EL (cell line): Measurements from ENCODE around the gene TNFAIP2.
"Not testable (repeated sequence)": the region's sequence is repeated elsewhere in the genome, so short reads cannot be mapped to it uniquely, and the experiment has no call there.

Source experiments
- DNase-seq: peaks from one replicate; pipeline ENCODE4 v3.0.0-alpha.2; 2016

The TNFAIP2 gene

DNA sequence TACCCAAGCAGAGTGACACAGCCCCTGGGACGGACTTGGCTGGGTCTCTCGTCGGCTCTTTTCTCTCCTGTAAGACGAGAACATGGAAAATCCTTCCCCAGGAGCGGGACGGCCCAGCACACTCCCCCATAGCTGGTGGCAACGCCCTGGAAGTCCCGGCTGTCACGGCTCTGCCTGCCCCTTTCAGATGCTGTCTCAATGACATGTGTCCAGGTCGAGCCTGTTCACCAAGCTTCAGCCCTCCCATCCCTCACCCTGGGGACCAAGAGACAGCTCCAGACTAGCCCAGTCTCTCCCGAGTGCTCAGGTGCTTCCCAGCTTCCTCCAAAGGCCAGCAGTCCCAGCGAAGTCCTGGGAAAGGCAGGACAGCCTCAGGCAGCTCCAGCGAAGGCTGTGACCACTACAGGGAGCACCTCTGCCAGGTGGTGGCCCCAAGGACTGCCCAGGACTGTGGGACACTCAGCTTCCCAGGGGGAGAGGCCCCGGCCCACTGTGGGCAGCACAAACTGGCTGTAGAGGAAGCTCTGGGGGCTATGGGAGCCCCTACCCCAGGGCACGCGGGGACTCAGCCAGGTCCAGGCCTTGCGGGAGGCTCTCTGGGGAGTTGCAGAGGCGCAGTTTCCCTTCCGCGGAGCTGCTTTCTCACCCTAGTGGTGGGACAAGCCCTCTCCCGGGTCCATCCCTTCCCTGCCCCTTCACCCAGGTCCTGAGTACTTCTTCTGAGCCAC lies 33.6 kb downstream of the TNFAIP2 start:
- DNase-seq: no peak

GRCh38 chr14:103157969-103158368 lies 34.7 kb downstream of the TNFAIP2 start:
- no peak for DNase-seq

GRCh38 chr14:103158688-103159087 lies 35.4 kb downstream of the TNFAIP2 start:
- no peak for DNase-seq

DNA sequence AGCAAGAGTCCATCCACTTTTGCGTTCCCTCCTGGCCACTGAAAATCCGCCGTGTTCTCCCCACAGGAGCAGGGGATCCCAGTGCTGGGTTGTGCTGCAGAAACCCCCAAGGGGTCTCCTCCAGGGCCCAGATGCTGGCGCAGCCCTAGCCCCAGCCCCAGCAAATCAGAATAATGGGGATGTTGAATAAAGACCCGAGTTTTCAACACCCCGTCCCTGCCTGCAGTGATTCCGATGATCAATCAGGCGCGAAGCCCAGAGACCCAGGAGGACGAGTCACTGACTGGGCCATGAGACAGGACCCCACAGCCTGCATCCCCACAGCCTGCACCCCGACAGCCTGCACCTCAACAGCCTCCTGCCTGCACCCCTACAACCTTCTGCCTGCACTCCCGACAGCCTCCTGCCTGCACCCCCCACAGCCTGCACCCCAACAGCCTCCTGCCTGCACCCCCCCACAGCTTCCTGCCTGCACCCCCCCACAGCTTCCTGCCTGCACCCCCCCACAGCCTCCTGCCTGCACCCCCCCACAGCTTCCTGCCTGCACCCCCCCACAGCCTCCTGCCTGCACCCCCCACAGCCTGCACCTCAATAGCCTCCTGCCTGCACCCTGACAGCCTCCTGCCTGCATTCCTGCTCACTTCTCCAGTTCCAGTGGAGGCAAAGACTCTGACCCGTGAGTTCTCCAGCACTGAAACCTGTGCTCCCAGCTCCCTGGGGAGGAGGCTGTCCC lies 37.2 kb downstream of the TNFAIP2 start:
- DNase-seq: no peak

DNA sequence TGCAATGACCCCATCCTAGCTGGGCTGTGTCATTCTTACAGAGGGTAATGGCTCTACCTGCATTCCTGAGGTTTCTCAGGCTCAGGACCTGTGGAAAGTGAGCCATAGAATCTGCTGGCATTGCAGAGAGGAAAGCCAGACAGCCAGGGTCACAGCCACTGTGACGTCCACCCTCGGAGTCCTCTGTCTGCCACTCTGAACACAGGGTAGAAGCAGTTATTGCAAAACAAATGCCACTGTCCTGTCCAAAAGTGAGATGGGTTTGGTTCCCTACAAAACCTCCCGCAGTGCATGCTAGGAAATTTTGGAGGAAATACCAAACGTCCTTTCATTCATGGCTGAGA lies 37.8 kb downstream of the TNFAIP2 start:
- DNase-seq: no peak

DNA sequence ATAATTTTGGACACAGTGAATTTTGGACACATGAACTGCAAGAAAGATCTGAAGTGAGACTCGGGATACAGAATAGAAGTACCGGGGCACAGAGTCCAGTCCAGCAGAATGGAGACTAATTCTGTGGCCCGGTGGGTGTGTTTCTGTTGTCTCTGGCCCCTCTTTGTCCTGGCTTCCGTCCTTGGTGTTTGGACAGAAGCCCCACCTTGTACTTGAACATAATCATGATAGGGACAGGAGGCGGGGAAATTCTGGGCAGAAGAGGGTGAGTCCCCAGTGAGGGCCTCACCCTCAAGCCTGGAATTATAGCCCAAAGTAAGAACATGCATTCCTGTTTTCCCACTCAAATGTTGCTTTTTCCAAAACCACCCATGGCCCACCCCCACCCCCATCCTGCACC lies 39.9 kb downstream of the TNFAIP2 start:
- no peak for DNase-seq

DNA sequence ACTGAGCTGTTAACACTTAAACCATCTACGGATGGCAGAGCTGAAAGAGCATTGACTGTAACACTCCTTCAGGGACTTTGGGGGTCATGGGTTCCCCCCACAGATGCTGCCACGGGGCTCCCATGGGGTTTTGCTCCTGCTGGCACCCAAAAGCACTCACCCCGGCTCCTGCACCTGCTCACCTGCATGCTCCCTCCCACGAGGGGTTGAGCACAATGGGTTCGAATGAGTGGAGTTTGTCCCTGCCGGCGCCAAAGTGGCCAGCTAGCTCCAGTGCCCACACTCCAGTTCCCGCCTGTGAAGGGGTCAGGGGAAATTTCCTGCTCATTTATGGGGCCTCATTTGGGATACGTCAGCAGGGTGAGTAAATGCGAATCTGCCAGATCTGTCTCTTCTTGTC lies 40.7 kb downstream of the TNFAIP2 start:
- no peak for DNase-seq

DNA sequence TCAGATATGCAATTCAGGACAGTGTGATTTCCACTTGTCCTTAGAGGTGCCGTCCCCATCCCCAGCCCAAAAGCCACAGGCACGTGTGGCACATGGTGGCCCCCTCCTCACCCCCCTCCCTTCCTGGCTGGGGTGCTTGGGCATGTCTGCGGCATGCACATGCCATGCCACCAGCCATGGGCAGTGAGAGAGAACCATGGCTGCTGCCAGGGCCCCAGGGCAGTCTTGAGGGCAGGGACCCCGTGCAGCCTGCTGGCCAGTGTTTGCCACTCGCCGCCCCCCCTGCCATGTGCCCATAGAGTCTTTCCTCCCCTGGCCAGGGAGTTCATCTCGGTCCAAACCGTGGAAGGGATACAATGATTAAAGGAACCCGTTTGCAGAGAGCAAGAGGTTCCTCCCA lies 41.5 kb downstream of the TNFAIP2 start:
- no peak for DNase-seq

GRCh38 chr14:103165323-103165722 lies 42.1 kb downstream of the TNFAIP2 start:
- no peak for DNase-seq

GRCh38 chr14:103169954-103170353 lies 46.7 kb downstream of the TNFAIP2 start:
- no peak for DNase-seq

GRCh38 chr14:103171206-103171605 lies 47.9 kb downstream of the TNFAIP2 start:
- DNase-seq: not testable (repeated sequence)

GRCh38 chr14:103172921-103173320 lies 49.7 kb downstream of the TNFAIP2 start:
- DNase-seq: no peak

- not testable (repeated sequence) for DNase-seq
Observed at GRCh38 chr14:103173887-103174286, 50.6 kb downstream of the TNFAIP2 start.

DNA sequence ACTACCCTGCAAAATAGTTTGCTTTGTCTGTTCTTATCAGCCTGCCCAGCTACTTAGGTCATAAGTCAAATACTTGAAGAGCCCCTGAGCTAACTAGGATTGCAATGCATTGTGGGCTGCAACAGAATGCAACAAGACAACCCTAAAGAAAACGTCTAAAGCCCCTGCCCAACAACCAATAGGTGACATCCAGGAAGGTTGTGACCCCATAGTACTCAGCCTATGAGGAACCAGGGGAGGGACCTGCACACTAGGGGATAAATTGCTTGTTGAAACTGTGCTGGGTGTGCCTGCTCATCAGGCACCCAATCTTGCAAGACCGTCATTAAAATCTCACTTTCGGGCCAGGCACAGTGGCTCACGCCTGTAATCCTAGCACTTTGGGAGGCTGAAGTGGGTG lies 52.9 kb downstream of the TNFAIP2 start:
- DNase-seq: not testable (repeated sequence)

DNA sequence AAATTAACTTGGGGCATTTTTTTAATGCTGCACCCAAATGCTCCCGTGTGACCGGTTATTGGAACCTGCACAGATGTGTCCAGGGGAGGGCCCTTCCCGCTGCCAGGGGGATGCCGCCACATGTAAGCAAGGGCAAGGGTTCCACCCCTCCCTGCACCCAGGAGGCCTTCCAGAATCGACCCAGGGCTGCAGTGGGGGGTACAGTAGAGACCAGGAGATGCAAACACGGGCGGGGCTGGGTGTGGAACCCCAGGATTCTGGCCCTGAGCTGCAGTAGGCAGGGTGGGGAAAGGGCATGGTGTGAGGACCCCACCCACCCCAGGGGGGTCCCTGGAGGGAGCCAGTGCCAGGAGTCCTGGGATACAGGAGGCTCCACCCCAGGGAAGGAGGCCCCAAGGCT lies 54.1 kb downstream of the TNFAIP2 start:
- DNase-seq: no peak

GRCh38 chr14:103178521-103178920 lies 55.3 kb downstream of the TNFAIP2 start:
- DNase-seq: no peak

GRCh38 chr14:103179094-103179493 lies 55.8 kb downstream of the TNFAIP2 start:
- no peak for DNase-seq

DNA sequence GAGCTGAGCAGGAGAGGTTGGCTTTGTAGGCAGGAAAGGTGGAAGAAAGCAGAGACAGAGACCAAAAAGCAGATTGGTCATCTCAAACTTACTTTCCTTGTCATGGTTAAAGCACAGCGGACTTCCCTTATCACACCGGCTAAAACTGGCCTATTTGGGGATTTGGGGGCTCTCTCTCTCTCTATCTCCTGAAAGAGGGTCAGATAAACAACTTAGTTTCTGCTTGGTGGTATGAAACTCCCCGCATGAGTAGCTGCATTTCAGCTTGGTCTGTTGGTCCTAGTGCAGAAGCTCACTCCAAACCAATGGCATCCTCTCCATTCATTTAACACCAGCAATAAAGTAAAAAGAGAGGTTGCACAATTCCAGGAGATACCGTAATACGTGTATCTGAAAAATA lies 57.1 kb downstream of the TNFAIP2 start:
- no peak for DNase-seq

DNA sequence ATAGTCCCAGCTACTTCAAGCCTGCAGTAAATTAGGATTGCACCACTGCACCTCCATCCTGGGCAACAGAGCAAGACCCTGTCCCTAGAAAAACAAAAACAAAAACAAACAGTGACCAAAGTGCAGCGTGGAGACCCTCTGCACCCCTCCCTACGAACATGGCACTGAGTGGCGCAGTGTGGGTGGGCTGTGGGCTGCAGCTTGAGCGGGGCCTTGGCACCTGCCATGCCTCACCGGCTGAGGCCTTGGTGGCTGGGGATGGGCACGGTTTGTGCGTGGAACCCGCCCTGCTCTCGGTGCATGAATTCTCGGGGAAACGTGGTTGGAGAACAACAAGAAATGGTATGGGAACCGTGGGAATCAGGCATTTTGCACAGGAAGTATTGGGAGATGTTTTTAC lies 60.8 kb downstream of the TNFAIP2 start:
- DNase-seq: no peak

DNA sequence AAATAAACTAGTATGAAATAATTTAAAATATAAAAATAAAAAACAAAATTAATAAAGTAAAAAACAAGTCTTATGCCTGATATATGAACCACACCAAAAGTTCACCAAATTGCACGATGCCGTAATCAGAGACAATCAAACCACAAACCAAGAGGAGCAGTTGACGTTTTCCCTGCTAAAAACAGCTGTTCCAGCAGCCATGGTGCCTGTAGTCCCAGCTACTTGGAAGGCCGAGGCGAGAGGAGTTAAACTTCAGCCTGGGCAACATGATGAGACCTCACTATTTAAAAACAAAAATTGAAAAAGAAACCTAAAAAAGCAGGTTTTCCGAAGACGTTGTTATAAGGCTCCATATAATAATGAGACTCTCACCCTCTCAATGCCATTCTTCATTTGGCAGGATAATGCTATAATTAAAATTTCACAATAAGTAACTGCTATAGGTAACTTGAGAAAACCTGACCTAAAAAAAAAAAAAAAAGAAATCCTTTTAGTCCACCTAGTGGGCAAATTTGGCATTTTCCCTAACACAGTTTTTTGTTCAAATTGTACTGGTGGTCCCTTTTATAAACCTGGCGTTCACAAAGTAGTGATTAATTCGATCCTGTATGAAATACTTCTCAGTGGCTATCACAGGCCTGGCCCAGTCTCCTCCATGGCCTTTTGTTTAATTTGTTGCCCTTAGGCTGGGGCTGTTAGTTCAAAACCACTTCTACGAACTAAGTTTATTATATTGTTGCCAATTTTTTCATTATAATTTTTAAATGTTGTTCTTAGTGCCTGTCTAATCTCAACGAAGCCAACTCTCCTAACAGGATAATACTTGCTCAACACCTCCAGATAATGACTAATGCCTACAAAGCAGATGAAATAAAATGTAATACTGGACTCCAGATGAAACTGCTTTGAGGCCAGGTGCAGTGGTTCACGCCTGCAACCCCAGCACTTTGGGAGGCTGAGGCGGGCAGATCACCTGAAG lies 62.1 kb downstream of the TNFAIP2 start:
- peak; percentile 45 for DNase-seq

- no peak for DNase-seq
Observed at GRCh38 chr14:103186241-103186822, 63.1 kb downstream of the TNFAIP2 start.
